Smooth muscle cell (in vitro differentiated cells): ENCODE measurements around the gene ALDH16A1. TPM values are rescaled to one million over a fixed set of nuclear protein-coding genes. Genes with fewer than 3 reads are reported as not detected.
"Not testable (repeated sequence)": the region's sequence is repeated elsewhere in the genome, so short reads cannot be mapped to it uniquely, and the experiment has no call there.

ENCODE experiments used
- DNase-seq: peaks from one replicate; lab custom pipeline; 2025; ENCODE audit not compliant: unreplicated experiment; lab: John Stamatoyannopoulos, UW
- H2AFZ ChIP-seq: fragments of 200-600 bp; sonication (generic); 2 replicates; pipeline ENCODE4 v1.6.0; 2016; ENCODE audit warnings: antibody characterized with exemption, low read depth, mild to moderate bottlenecking
- H3F3A ChIP-seq: fragments of 200-600 bp; sonication (generic); 2 replicates; pipeline ENCODE4 v1.6.0; 2017; ENCODE audit warnings: antibody characterized with exemption, low read depth
- H3K27ac ChIP-seq: fragments of 200-600 bp; sonication (generic); 2 replicates; pipeline ENCODE4 v1.5.1; 2016; ENCODE audit warnings: low read depth, mild to moderate bottlenecking
- H3K27me3 ChIP-seq: fragments of 200-600 bp; sonication (generic); 2 replicates; pipeline ENCODE4 v1.6.1; 2016; ENCODE audit warnings: low read depth, mild to moderate bottlenecking
- H3K36me3 ChIP-seq: fragments of 200-600 bp; sonication (generic); 2 replicates; pipeline ENCODE4 v1.5.1; 2016; ENCODE audit warnings: low read depth
- H3K4me1 ChIP-seq: fragments of 200-600 bp; sonication (generic); 2 replicates; pipeline ENCODE4 v1.5.1; 2016; ENCODE audit warnings: low read depth
- H3K4me2 ChIP-seq: fragments of 200-600 bp; sonication (generic); 2 replicates; pipeline ENCODE4 v1.6.0; 2016; ENCODE audit warnings: mild to moderate bottlenecking
- H3K4me3 ChIP-seq: fragments of 200-600 bp; sonication (generic); 2 replicates; pipeline ENCODE4 v1.5.1; 2016; ENCODE audit warnings: mild to moderate bottlenecking
- H3K79me2 ChIP-seq: fragments of 200-600 bp; sonication (generic); 2 replicates; pipeline ENCODE4 v1.6.0; 2016; ENCODE audit warnings: low read depth, mild to moderate bottlenecking
- H3K9ac ChIP-seq: fragments of 200-600 bp; sonication (generic); 2 replicates; pipeline ENCODE4 v1.6.0; 2016; ENCODE audit warnings: low read depth
- H3K9me3 ChIP-seq: fragments of 200-600 bp; sonication (generic); replicated peaks from 2 replicates; pipeline ENCODE4 v1.5.1; 2016; ENCODE audit warnings: low read depth
- H4K20me1 ChIP-seq: fragments of 200-600 bp; sonication (generic); 2 replicates; pipeline ENCODE4 v1.6.0; 2016; ENCODE audit warnings: low read depth
- CTCF ChIP-seq: fragments of 200-600 bp; sonication (generic); IDR thresholded peaks from 2 replicates; pipeline ENCODE4 v1.5.1; 2017; ENCODE audit warnings: borderline replicate concordance, mild to moderate bottlenecking, antibody characterized with exemption; ENCODE audit not compliant: insufficient read depth, poor library complexity, severe bottlenecking
- WGBS: methylation state at CpG from one replicate; pipeline ENCODE4 v1.1.7; 2016; ENCODE audit warnings: low lambda C conversion rate; 5-methylcytosine and 5-hydroxymethylcytosine counted together
- polyA plus RNA-seq: library from polyadenylated mRNA; unstranded; fragments of >200 nt; fragmentation: Nextera tagmentation; extraction: Ambion mirVana; gene quantifications from 2 replicates; pipeline ENCODE4 v1.2.1, GENCODE V29; 2016
- total RNA-seq: library from RNA; depleted of rRNA; stranded (reverse); fragments of >200 nt; gene quantifications from 2 replicates; pipeline ENCODE4 v1.2.3, GENCODE V29; 2014

The ALDH16A1 gene
- total and polyA plus RNA-seq, 2 experiments from 2014 or later = 10.5 to 24.6 TPM

DNA sequence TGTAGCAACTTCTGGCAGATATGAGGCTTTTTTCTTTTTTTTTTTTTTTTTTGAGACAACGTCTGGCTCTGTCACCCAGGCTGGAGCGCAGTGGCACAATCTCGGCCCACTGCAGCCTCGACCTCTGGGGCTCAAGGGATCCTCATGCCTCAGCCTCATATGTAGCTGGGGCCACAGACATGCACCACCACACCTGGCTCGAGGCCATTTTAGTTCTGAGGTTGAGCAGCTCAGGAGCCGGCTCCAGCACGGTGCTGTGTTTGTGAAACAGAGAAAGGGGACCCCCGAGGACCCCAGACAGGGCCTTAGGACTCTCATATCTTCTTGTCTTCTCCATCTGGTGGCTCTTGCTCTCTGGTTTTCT lies 17.6 kb downstream of the ALDH16A1 start:
- Histone ChIP-seq H3K27ac (no peak overlapping the region), H3K4me1 (no peaks in the 10 kb centered on the region), H2AFZ (no peak overlapping the region), H3F3A (no peaks in the 10 kb centered on the region), H3K9ac (no peak overlapping the region), H3K79me2 (no peaks in the 10 kb centered on the region), H3K4me2 (no peak overlapping the region), H3K4me3 (no peak overlapping the region), H3K27me3 (no peaks in the 10 kb centered on the region), H3K36me3 (no peaks in the 10 kb centered on the region), H3K9me3 (no peaks in the 10 kb centered on the region), H4K20me1 (no peaks in the 10 kb centered on the region)
- DNase-seq = no peak
- WGBS = 90% methylated on average over 8 of the region's 8 CpGs
- no peak for TF ChIP-seq CTCF

DNA sequence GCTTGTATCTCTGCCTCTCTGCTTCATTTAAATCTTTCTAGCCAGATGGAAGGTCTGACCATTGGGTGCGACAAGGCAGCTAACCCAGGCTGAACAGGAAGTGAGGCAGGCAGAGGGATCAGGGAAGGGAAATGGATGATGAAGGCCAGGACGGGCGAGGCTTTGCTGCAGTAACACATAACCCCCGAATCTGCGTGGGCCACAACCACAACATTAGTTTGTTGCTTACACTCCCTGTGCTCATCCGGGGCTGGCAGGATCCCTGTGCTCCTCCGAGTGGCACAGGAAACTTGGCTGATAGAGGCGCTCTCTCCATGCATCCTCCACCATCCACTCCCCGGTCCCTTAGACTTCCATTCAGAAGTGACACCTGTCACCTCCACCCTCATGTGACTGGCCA lies 19.9 kb downstream of the ALDH16A1 start:
- no peaks in the 10 kb centered on the region for H3K36me3 ChIP-seq
- no peaks in the 10 kb centered on the region for H3K79me2 ChIP-seq
- H3K27me3 ChIP-seq = no peaks in the 10 kb centered on the region
- no peak for TF ChIP-seq CTCF
- no peak for DNase-seq
- H3K27ac ChIP-seq = no peak overlapping the region
- no peak overlapping the region for H3K4me3 ChIP-seq
- no peak overlapping the region for H3K4me2 ChIP-seq
- no peaks in the 10 kb centered on the region for H3K4me1 ChIP-seq
- no peaks in the 10 kb centered on the region for H3K9me3 ChIP-seq
- no peaks in the 10 kb centered on the region for H4K20me1 ChIP-seq
- H2AFZ ChIP-seq = no peak overlapping the region
- 70% methylated on average over 9 of the region's 9 CpGs for WGBS
- H3K9ac ChIP-seq = no peak overlapping the region
- H3F3A ChIP-seq = no peaks in the 10 kb centered on the region

- H3K4me1 ChIP-seq, H3K9me3 ChIP-seq, H3K4me3 ChIP-seq, H4K20me1 ChIP-seq, H3K36me3 ChIP-seq, H3K27me3 ChIP-seq, H3K79me2 ChIP-seq, H2AFZ ChIP-seq, DNase-seq, H3K27ac ChIP-seq, H3F3A ChIP-seq, H3K9ac ChIP-seq: not testable (repeated sequence)
- WGBS = 91% methylated on average over 9 of the region's 9 CpGs
- H3K4me2 ChIP-seq = peak overlapping the region; percentile 88
Measured at GRCh38 chr19:49473501-49473867, 20.5 kb downstream of the ALDH16A1 start.

DNA sequence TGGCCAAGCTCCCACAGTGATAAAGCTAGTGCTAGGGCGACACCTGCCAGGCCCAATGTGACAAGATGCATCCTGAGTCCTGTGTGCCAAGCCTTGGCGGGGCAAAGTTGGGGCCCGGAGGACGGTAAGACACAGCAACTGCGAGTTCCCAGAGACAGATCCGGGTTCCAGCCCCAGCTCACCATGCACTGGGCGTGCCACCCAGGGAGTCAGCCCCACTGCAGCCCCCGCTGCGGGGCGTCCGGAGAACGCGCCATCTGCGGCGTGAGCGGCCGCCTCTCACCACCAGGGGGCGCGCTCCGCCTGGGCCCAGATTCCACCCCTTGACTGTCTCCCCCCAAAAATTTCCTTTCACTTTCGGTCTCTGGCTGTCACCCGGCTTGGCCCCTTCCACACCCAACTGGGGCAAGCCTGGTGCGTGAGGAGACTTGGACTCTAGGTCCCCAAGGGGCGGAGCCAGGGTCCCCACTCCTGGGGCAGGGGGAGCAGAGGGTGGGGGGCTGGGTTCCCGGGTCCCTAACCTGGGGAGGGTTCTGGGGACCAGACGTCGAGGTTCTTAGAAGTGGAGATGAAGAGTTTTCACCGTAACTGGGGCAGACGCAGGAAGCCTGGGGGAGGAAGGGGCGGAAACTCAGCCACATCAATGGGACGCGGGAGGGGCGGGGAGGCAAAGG lies 21.0 kb downstream of the ALDH16A1 start, which contains the start of gene FLT3LG:
Gene FLT3LG, plus strand, starts transcription at position 348 of the 674 bp plus-strand sequence. CDS start 425 bp downstream, outside the sequence.
- Histone ChIP-seq H3K27ac (no peak within 1 kb of the TSS), H3K4me1 (no peaks in the 10 kb centered on the region), H3K79me2 (no peaks in the 10 kb centered on the region), H3F3A (no peaks in the 10 kb centered on the region), H3K9ac (peak within 1 kb of the TSS; percentile 61), H3K36me3 (no peaks in the 10 kb centered on the region), H3K27me3 (no peaks in the 10 kb centered on the region), H3K4me3 (peak within 1 kb of the TSS; percentile 69), H2AFZ (peak within 1 kb of the TSS; percentile 65), H3K9me3 (no peaks in the 10 kb centered on the region), H3K4me2 (peak within 1 kb of the TSS; percentile 88), H4K20me1 (no peaks in the 10 kb centered on the region)
- TF ChIP-seq CTCF = peak; percentile 98
- 8% methylated on average over 28 of the region's 33 CpGs for WGBS
- DNase-seq = peak; percentile 40
